Globus pallidus (tissue), 1 donor: ENCODE measurements around the gene MARK1.

ENCODE experiments used
- DNase-seq: peaks from one replicate; pipeline ENCODE4 v3.0.0-alpha.2; 2015; ENCODE audit warnings: low spot score

The MARK1 gene

DNA sequence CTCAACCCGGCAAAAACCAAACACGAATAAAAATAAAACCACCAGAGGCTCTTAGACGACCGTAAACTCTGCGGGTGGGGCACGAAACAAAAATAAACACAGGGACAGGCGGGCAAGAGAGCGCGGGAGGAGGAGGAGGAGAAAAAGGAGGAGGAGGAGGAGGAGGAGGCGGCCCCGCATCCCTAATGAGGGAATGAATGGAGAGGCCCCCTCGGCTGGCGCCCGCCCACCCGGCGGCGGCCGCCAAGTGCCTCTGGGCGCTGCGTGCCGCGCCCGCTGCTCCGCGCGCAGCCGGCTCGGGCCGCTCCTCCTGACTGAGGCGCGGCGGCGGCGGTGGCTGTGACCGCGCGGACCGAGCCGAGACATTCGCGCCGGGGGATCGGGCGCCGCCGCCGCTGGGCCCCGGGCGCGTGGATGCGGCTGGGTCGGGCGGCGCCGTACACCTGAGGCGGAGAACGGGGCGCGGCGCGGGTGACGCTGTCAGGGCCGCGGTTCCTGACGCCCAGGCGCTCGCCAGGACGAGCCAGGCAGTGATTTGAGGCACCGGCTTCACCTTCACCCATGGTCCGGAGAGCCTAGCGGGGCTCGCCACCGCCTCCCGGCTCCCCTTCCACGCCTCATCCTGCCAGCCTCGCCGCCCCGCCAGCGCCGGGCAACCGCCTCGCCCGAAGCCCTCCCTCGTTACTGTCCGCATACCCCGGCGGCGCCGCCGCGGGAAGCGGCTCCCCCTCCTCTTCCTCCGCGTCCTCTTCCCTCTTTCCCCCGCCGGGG, at the start of gene MARK1:
Gene MARK1 (plus strand): TSS at position 229 of the 771 bp plus-strand sequence. CDS start 687 bp downstream, outside the sequence.
- DNase-seq = peak; percentile 58

DNA sequence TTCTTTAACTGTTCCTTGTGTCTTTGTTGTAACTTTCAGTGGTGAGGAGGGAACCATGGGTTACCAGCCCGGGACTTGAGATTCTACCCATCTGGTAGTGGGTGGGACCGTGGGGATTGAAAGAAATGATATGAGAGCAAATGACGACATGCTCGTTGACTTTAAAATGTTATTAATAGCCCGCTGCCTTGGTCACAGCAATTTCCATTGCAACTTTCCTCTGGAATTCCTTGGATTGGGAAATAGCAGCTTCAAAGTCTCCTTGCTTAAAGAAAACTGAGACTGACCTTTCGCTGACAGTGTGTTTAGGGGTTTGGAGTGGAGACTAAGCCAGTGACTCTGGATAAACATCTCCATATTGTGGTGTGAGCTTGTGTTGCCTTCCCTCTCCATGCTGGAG, 44.2 kb upstream of the MARK1 start:
- no peak for DNase-seq

DNA sequence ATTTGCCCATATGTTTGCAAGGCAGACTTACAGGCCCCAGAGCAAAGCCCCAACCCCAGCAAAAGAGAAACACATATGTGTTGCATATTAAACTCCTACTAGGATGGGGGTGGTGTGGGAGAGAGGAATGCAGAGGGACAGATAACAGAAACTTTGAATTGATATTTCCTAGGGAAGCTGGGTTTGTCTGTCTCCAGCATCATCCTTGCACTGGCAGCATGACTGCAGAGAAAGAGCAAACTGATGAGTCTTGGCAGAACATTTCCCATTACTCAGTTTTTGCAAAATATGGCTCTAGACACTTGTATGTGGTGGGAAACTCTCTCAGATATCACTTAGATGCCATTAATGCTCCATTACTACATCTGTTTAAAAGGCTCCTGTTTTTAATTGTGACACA, 43.8 kb upstream of the MARK1 start:
- no peak for DNase-seq

DNA sequence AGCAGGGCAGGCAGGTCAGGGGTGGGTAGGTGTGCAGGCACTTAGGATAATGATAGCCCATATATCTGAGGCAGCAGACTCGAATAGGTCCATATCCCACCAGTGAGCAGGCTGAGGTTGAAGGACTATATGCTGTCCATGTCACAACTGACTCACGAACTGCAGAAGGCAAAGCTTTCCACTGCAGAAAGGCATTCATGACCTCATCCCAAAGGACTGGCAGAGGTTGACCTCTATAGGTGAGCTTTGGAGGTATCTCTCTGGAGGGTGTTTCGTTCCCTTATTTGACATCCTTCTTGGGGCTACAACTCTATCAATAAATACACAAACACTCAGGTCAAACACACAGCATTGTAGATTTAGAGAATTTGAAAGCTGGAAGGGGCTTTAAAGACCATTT, 42.8 kb upstream of the MARK1 start:
- no peak for DNase-seq

DNA sequence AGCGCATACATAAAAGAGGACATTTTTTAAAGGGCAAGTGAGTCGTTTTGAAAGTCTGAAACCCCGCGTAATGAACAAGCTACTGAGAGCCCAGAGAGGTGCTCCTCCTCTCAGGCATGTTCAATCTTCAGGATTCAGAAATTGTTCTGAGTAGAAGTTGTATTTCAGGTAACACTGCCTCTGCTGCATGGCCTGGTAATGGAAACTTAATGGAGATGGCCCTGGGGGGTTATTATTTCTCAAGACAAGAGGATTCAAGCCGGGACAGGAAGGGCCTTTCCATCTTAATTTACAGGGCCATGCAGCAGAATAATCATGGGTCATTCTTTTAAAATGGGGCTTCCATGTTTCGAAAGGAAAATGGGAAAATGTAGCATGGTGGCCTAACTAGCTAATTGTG, 42.1 kb upstream of the MARK1 start:
- no peak for DNase-seq

DNA sequence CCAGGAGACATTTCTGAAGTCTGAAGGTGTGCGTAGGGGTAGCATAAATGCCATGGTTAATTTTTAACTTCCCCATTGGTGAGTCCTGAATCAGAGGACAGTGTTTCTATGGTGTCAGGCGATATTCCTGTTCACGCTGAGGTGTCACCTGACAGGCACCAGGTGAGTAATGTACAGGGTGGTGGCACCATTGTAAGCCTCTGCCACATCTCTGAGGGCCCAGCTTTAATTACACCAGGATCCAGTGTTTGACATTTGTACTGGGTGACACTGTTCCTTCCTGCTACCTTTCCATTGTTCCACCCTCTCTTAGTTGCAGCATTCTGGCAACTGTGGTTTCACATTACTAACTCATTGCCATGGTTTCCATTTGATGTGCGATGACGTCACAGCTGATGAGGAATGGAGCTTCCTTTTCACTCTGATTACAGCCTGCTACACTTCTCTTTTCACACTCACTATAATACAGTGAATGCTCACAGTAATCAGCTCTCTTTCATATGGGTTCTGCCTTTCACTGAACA, 40.6 kb upstream of the MARK1 start:
- DNase-seq = no peak

DNA sequence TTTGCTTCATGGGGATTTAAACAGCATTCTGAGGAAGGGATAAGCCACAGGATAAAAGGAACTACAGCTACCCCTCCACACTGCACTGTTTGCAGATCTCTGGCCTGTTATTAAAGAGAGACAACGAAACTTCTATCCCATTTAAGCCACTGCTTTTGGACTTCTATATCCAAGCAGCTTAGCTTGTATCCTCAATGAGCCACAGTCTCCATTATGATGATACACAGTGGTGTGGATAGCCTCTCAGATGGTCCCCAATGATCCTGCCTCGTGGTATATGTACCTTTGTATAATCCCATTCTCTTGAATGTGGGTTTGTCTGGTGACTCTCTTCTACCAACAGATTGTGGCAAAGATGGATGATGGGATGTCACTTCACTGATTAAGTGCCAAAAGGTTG, 36.0 kb upstream of the MARK1 start:
- no peak for DNase-seq

DNA sequence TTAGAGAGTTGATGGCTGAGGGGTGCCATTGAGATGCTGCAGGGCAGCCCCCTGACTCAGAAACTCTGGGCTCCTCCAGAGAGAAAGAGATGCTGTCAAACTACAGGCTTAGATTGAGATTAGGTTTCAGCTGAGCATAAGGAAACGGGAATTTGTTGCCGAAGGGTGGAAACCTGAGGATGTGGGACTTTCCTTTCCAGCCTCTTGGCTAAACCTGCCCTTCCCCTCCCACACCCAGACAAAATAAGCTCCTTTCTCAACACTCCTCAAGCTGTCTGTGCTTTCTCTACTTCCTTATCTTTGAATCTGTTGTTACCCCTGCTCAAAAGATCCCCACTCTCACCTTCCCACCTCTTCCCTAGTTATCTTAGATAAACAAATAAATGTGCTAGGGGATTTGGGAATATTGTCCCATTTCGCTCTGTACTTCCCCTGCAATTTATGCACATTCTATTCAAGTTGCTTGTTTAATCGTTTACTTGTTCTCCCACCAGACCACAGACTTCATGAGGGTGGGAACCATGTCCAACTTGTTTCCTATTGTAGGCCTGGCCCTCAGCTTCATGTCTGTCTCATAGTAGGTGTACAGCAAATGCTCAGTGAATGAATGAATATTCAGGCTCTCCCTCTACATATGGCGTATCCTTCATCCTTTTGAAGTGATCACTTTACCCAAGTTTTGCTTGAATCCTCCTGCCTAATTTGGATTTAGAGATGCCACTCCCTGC, 30.6 kb upstream of the MARK1 start:
- no peak for DNase-seq

DNA sequence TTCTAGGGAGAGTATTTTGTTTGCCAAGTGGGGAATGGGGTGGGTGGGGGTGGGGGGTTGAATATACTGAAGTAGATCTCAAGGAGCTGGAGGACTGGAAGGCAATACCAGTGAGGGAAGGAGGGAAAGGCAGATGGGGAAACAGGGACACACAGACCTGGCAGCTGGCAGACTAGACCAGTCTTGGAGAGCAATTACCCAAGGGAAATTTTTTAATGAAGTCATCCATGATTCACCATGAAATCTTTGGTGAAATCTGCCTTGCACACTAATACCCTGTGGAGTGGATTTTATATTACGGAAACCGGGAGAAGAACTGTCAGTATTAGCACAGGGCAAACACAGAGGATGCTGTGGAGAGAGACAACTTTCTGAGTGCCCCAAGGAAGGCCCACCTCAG, 29.7 kb upstream of the MARK1 start:
- no peak for DNase-seq

DNA sequence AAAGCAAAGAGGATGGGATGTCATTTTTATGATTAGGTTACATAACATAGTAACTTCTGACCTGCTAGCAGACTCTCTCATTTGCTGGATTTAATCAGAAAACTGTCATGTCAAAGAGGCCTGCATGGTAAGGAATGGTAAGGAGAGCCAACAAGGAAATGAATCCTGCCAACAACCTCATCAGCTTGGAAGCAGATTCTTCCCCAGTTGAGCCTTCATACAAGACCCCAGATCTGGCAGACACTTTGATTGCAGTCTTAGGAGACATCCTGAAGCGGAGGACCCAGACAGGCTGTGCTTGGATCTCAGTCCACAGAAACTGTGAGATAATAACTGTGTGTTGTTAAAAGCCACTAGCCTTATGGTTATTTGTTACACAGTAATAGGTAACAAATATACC, 27.6 kb upstream of the MARK1 start:
- DNase-seq = no peak

DNA sequence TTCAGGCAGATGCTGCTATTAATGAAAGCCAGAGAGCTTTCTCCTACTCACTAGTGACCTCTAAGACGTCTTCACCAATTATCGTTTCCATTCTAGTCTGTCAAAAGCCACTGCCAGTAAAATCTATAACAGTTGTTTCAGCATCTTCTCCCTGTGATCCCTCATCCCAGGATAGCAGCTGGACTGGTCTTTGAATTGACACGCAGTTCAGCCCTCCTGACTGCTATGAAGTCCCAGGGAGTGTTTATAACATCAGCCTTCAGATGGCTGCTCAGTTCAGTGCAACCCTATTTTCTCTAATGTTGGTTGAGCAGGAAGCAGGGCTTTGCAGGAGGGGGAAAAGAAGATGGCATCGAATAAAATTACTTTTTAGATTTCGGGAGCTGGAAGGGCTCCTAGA, 23.6 kb upstream of the MARK1 start:
- DNase-seq = no peak

DNA sequence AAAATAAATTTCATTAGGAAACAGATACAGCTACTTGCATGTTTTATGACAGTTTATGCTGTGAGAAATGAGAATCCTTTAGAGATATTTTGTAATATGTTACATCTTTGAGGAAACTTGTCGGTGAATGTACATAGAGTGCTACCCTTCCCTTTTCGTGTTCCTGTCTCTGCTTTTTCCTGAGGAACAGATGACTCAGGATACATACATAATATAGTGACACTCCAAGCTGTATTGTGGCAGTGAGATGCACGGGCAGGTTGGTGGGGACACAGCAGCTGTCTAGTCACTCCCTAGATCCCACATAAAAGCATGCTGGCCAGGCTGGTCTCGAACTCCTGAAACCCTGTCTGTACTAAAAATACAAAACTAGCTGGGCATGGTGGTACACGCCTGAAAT, 20.9 kb upstream of the MARK1 start:
- no peak for DNase-seq

DNA sequence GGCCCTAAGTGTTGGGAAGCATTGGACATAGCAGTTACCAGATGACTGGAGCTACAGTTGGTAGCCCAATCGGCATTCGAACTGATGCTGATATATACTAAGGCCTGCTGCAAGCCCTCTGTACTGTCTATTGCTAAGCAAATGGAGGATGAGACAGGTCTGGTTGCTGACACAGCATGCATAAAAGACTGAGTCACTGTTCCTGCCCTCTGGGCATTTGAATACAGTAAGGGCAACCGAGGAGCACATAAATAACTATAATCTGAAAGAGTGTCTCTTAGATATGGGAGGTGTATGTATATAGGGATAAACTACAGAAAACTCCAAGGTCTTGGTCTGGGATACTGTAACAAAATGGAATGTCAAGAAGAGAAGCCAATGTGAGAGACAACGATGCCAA, 16.8 kb upstream of the MARK1 start:
- no peak for DNase-seq

DNA sequence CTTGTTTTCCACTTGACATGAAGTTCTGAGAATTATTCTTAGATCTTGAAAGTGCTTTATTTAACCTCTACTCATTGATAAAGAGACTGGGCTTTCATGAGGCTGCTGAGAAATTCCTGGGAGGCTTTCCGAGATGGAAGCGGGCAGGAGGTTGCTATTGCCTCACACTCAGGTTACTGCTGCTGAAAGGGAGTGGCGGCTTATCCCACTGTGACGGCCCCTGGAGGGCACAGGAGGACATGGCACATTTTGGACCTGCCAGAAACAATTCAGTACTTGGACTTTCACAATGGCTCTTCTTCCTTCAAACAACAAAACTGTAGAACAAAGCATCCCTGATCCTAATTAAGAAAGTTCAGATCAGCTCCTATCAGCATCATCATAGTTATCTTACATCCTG, 16.2 kb upstream of the MARK1 start:
- DNase-seq = no peak

DNA sequence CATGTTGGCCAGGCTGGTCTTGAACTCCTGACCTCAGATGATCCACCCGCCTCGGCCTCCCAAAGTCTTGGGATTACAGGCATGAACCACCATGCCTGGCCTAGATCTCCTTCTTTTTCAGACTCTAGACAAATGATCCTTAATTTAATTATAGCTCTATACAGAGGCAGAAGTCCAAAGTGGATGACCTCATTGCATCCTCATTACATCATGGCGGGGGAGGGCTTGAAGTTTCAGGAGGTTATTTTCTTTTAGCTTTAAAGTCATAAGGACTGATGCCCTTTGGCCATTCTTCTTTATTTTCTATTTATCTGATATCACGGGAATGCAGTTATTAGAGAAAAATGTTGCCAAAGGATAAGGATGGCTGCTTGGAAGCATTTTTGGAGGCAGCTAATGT, 14.1 kb upstream of the MARK1 start:
- DNase-seq = no peak

DNA sequence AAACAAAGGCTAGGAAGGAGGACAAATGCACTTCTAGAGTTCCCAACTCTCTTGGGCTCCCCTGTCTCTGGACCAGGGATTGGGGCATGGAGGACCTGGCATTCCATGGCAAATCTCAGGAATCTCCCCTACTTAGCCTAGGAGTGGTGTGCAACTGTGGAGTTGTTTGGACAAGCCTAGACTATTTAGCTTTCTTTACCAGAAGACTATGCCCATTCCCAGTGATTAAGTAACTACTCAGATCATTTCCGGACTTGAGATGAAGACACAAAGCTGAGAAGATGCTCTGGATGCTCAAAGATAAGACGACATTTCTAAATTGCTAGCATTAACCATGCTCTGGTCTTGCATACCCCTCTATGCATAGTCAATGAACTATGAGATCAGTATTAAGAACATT, 13.7 kb upstream of the MARK1 start:
- no peak for DNase-seq

DNA sequence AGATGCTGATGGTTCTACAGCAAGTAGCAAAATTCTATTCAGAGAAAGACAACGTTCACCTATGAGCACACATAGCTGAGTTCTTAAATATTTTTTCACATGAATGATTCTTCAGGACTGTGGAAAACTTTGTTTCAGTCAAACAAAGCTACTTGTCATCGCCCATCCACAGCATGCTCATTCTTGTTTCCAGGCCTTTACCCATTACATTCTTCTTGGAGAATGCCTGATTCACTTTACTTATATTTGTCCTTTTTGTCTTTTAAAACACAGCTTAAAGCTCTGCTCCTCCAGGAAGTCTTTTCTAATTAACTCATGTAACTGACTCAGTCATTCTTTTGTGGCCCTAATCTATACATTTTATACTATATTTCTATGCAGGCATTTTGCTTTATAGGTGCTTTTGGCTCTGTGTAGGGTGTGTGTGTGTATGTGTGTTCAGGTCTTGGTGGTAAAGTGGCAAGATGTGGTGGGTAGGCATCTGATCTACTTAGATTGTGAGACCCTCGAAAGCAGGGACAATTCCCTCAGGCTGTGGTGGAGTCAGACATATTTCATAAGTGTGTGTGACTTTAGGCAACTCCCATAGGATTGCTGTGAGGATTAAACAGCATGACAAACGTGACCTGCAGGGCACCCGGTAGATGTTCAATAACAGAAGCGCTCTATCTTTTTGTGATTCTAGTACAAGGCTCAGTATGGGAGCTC, 11.8 kb upstream of the MARK1 start:
- no peak for DNase-seq

DNA sequence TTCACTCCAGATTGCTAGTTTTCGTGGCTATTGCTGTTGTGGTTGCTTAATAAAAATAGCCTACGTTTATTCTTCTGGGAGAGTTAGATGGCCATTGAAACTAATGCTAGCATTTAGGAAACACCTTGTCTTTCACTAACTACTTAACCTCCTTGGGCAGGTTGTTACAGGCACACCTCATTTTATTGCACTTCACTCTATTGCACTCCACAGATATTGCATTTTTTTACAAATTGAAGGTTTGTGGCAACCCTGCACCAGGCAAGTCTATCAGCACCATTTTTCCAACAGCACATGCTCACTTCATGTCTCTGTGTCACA, 11.3 kb upstream of the MARK1 start:
- no peak for DNase-seq

DNA sequence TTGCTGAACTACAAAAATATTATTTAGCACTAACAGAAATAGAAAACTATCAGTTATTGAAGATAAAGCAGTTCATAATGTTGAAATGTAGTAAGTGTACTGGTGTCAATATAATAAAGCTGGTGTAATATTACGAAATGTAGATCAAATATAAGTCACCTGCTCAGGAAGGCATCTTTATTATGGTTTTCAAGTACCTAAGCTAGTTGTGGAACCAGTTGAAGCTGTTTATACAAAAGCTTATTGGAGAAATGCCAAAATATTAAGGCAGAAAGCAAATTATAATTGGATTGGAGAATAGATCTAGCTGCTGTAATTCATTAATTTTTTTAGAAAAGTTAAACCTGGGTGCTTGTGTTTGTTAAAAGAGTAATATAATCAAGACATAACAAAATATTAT, 6.2 kb upstream of the MARK1 start:
- no peak for DNase-seq

DNA sequence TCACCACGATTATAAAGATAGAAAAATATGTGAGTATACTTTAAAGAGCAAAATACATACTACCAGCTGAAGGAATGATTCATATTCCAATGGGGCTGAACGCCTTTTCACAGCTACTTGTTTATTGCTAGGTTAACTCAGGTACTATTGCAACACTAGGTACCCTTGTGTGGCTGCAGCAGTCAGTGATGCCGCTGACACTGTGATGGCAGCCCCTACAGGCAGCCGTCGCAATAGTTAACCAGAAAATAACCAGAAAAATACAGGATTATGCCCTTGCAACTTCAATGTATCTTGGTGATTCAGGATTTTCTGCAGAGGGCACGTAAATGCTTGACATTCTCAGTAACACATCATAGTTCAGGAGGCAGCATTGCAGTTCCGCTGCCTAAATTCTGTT, 1.6 kb upstream of the MARK1 start:
- DNase-seq = no peak

DNA sequence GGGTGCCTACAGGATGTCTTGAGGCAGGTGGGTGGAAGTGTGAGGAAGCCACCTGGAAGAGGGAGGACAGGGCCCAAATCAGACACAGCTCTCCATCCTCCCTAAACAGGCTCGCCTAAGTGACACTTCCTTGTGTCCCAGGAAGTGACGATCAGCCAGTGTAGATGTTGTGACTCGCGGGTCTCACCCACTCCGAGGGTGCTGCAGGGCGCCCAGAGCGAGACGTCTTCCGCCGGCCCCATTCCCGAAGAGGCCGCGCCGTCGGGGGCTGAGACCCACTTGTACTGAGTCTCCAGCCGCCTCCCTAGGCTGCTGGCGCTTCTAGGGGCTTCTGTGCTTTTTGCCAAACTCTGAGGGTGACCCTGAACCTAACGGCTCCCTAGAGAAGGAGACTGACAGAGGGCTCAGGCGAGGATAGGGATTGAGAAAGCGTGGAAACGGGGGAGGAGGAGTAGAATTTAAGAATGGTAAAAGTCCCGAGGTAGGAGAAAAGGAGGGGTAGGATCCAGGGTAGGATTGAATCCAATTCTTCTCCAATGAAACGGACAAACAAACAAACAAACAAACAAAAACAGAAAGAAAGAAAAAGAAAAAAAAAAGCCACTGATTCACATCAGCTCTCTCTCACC, 543 bp upstream of the MARK1 start:
- DNase-seq = peak; percentile 63

DNA sequence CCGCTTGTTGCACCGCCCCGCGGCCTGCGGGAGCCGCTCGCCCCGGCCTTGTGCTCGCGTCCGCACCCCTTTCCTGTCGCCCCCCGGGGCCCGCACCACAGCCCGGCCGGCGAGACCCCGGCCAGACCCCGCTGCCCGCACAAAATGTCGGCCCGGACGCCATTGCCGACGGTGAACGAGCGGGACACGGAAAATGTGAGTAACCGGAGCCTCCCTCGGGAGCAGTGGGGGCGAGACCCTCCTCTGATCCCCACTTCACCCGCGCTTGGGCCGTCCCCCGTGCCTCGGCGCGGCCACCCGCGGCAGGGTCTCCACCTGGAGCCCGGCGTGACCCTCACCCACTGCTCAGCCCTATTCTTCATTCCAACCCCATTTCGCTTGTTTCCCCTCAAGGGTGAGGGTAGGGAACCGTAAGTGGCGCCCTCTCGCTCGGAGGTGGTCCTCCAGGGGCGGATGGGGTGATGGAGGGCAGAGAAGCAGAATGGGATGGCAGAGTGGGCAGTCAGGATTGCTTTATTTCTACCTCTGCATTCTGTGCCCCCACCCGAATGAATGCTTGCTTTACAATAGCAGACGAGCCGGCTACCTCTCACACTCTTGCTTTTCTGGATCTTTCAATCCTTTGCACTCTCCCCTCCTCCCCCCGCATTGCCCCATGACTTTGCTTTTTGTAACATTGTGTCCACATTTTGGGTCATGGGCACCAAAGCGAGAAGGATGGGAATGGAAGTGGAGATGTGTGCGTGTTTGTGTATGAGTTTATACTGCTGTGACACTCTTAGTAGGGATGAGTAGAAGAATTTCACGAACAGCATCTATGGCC, 954 bp downstream of the MARK1 start:
- DNase-seq = peak; percentile 33
